ENCODE data around the gene MACROD2.

MACROD2 gene

GRCh38 chr20:14344746-14345145 lies 349.4 kb downstream of the MACROD2 start:
- TF ChIP-seq REST (IDR thresholded peaks at IDR 0.05; ENCODE audit: insufficient read depth in 1 of 2, low read depth in 2 of 2, low read length in 2 of 2) (no peak), POLR2AphosphoS5 (IDR thresholded peaks at IDR 0.05; ENCODE audit: low read depth, low read length) (no peak), TAF1 (IDR thresholded peaks at IDR 0.05; ENCODE audit: borderline replicate concordance, insufficient read depth, low read length) (no peak), FOXP2 (optimal IDR thresholded peaks at IDR 0.05; ENCODE audit: borderline replicate concordance, extremely low read depth, extremely low read length, insufficient read depth) (no peak), SIN3A (IDR thresholded peaks at IDR 0.05; ENCODE audit: borderline replicate concordance, insufficient read depth, low read length) (no peak)

- no peak for TF ChIP-seq REST (IDR thresholded peaks at IDR 0.05; ENCODE audit: insufficient read depth in 1 of 2, low read depth in 2 of 2, low read length in 2 of 2)
- no peak for TF ChIP-seq FOXP2 (optimal IDR thresholded peaks at IDR 0.05; ENCODE audit: borderline replicate concordance, extremely low read depth, extremely low read length, insufficient read depth)
- TF ChIP-seq TAF1 (IDR thresholded peaks at IDR 0.05; ENCODE audit: borderline replicate concordance, insufficient read depth, low read length): no peak
- TF ChIP-seq SIN3A (IDR thresholded peaks at IDR 0.05; ENCODE audit: borderline replicate concordance, insufficient read depth, low read length): no peak
- TF ChIP-seq POLR2AphosphoS5 (IDR thresholded peaks at IDR 0.05; ENCODE audit: low read depth, low read length): no peak
These were observed 360.5 kb downstream of the MACROD2 start for GRCh38 chr20:14355791-14356190.

GRCh38 chr20:14360416-14360815 lies 365.1 kb downstream of the MACROD2 start:
- TF ChIP-seq TAF1 (IDR thresholded peaks at IDR 0.05; ENCODE audit: borderline replicate concordance, insufficient read depth, low read length) (no peak), REST (IDR thresholded peaks at IDR 0.05; ENCODE audit: insufficient read depth in 1 of 2, low read depth in 2 of 2, low read length in 2 of 2) (no peak), SIN3A (IDR thresholded peaks at IDR 0.05; ENCODE audit: borderline replicate concordance, insufficient read depth, low read length) (no peak)

GRCh38 chr20:14361509-14362345 lies 366.4 kb downstream of the MACROD2 start:
- TF ChIP-seq TAF1 (IDR thresholded peaks at IDR 0.05; ENCODE audit: borderline replicate concordance, insufficient read depth, low read length): no peak
- TF ChIP-seq POLR2AphosphoS5 (IDR thresholded peaks at IDR 0.05; ENCODE audit: low read depth, low read length): no peak
- TF ChIP-seq REST (IDR thresholded peaks at IDR 0.05; ENCODE audit: insufficient read depth in 1 of 2, low read depth in 2 of 2, low read length in 2 of 2): no peak
- no peak for TF ChIP-seq FOXP2 (optimal IDR thresholded peaks at IDR 0.05; ENCODE audit: borderline replicate concordance, extremely low read depth, extremely low read length, insufficient read depth)
- TF ChIP-seq SIN3A (IDR thresholded peaks at IDR 0.05; ENCODE audit: borderline replicate concordance, insufficient read depth, low read length): no peak
